ENCODE data around the gene CHIC1.
"Not testable (repeated sequence)": the region's sequence is repeated elsewhere in the genome, so short reads cannot be mapped to it uniquely, and the experiment has no call there.

The CHIC1 gene

DNA sequence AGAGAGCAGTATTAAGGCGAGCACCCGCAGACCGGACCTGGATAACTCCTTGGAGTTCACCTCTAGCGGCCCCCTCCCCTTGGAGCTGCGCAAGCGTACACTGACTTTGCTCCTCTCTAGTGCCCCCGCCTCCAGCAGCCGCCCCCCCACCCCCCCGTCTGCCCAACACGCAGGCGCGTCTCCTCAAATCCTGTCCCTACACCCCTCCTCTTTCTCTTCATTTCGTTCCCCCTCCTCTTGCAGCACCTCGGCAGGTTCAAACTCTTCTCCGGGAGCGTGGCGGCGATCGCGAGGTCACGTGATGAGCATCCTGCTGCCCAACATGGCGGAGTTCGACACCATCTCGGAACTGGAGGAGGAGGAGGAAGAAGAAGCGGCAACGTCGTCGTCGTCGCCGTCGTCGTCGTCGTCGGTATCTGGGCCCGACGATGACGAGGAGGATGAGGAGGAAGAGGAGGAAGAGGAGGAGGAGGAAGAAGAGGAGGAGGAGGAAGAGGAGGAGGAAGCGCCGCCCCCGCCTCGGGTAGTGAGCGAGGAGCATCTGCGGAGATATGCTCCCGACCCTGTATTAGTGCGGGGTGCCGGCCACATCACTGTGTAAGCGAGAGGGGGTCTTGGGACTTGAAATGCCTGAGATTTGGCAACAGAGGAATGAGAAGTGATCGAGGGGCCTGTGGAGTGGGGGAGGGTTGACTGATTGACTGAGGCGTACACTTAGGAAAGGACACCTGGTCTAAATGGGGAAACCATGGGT is at the start of gene CHIC1:
TSS of gene CHIC1 (plus strand) at position 214 of the 754 bp plus-strand sequence. CDS start at position 302, 88 bp downstream.
- peak within 1 kb of the TSS; percentile 54 for H3K27ac ChIP-seq
- TF ChIP-seq, protein P1, sequence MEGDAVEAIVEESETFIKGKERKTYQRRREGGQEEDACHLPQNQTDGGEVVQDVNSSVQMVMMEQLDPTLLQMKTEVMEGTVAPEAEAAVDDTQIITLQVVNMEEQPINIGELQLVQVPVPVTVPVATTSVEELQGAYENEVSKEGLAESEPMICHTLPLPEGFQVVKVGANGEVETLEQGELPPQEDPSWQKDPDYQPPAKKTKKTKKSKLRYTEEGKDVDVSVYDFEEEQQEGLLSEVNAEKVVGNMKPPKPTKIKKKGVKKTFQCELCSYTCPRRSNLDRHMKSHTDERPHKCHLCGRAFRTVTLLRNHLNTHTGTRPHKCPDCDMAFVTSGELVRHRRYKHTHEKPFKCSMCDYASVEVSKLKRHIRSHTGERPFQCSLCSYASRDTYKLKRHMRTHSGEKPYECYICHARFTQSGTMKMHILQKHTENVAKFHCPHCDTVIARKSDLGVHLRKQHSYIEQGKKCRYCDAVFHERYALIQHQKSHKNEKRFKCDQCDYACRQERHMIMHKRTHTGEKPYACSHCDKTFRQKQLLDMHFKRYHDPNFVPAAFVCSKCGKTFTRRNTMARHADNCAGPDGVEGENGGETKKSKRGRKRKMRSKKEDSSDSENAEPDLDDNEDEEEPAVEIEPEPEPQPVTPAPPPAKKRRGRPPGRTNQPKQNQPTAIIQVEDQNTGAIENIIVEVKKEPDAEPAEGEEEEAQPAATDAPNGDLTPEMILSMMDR (IDR thresholded peaks at IDR 0.05) = no peak
- no peak for TF ChIP-seq ZFX (IDR thresholded peaks at IDR 0.05; ENCODE audit: borderline replicate concordance)

DNA sequence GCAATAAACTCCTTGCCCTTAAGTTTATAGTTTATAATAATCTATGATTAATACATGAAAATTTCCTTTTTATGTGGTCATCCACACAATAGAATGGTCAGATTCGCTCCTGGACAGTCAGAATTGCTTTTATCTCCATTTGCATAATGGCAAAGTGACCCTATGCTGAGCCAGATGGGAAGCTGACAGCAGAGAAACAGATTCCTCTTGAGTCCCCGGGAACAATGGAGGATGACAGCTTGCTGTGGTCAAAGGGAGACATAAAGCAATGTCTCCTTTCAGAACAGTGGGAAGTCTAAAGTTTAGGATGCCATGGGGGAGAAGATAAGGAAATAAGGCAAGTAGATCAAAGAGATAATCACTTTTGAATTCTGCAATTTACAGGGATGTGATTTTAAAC is 40.2 kb upstream of the CHIC1 start:
- not testable (repeated sequence) for H3K27ac ChIP-seq

GRCh38 chrX:73524906-73525305 is 38.1 kb upstream of the CHIC1 start:
- H3K27ac ChIP-seq = no peak overlapping the region
- TF ChIP-seq, protein P1 (IDR thresholded peaks at IDR 0.05) = no peak
- no peak for TF ChIP-seq ZFX (IDR thresholded peaks at IDR 0.05; ENCODE audit: borderline replicate concordance)

DNA sequence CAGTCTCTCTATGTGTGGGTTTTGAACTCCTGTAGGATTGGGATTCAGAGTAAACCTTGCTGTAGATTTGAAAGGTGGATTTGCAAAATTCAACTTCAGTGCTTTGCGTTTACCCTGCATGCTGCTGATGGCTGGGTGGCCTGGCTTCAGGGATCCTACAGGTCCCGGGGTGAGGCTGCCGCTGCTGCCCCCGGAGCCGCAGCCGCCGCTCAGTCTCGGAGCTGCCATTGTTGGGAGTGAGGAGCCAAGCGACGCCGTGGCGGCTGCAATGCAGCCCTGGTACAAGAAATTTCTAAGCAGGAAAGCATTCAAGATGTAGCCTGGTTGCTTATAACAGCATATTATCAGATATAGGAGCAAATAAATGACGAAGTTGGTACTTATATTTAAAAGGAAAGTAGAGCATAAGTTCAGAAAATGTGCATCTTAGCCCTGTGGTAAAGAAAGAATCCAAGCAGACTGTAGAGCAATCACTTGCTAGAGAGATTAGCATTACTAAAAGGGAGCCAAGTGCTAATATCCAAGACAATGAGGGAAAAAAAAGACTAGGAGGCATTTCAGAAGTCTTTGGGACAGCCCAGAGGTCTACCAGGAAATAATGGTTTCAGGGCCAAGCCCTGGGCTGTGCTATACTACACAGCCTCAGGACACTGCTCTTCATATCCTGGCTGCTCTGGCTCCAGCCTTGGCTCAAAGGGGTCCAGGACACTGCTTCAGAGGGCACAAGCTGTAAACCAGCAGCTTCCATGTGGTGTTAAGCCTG is 36.9 kb upstream of the CHIC1 start:
- H3K27ac ChIP-seq = no peak overlapping the region
- no peak for TF ChIP-seq ZFX (IDR thresholded peaks at IDR 0.05; ENCODE audit: borderline replicate concordance)
- TF ChIP-seq, protein P1 (IDR thresholded peaks at IDR 0.05) = no peak

- not testable (repeated sequence) for H3K27ac ChIP-seq
These were observed 31.3 kb upstream of the CHIC1 start for GRCh38 chrX:73531655-73532054.

GRCh38 chrX:73556159-73556558 is 6.8 kb upstream of the CHIC1 start:
- TF ChIP-seq, protein P1 (IDR thresholded peaks at IDR 0.05) = no peak
- no peak for TF ChIP-seq ZFX (IDR thresholded peaks at IDR 0.05; ENCODE audit: borderline replicate concordance)
- H3K27ac ChIP-seq = no peak overlapping the region

DNA sequence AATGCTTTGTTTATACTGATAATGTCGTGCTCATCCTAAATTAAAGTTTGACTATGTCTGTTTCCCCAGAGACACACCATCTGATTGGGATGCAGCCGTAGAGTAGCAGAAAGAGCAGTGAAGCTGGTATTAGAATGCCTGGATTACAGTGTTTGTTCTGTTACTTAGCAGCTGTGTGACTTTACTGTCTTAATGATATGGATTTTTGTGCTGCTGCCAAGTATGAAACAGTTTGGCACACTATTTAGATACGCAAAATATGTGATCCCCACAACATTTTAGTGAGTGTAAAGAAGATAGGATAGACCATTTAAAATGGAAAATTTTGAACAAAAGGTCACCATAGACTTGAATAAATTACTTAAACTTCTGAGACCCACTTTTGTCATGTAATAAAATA is 1.2 kb upstream of the CHIC1 start:
- TF ChIP-seq, protein P1 (IDR thresholded peaks at IDR 0.05) = no peak
- TF ChIP-seq ZFX (IDR thresholded peaks at IDR 0.05; ENCODE audit: borderline replicate concordance) = no peak
- H3K27ac ChIP-seq = no peak overlapping the region

DNA sequence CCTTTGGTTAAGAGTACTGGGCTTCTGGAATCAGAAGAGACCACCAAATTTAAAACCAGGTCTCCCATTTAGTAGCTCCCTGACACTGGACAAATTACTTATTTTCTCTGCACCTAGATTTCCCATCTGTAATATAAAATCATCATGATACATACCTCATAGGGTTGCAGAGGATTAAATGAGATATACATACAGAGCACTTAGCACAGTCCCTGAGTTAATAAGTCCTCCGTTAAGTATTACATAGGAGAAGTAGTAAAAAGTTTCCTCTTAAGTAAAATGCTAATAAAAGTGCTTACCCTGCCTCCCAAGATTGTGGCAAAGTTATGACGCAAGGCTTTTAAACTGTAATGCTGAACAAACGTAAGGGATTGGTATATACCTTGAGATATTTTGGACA is 539 bp upstream of the CHIC1 start:
- H3K27ac ChIP-seq = peak overlapping the region; percentile 54

More for the DNA sequence above, 539 bp upstream of the CHIC1 start:
- TF ChIP-seq, protein P1 (IDR thresholded peaks at IDR 0.05) = no peak
- TF ChIP-seq ZFX (IDR thresholded peaks at IDR 0.05; ENCODE audit: borderline replicate concordance) = no peak

Data from 22Rv1 (cell line).